GM19035 (cell line): ENCODE measurements around the gene ADAMTS17.
"Not testable (repeated sequence)": the region's sequence is repeated elsewhere in the genome, so short reads cannot be mapped to it uniquely, and the experiment has no call there.

ENCODE experiments used
- ATAC-seq: cut with Tn5 transposase; IDR thresholded peaks from one replicate; pipeline ENCODE4 v1.9.1; 2021; ENCODE audit not compliant: unreplicated experiment

The ADAMTS17 gene

DNA sequence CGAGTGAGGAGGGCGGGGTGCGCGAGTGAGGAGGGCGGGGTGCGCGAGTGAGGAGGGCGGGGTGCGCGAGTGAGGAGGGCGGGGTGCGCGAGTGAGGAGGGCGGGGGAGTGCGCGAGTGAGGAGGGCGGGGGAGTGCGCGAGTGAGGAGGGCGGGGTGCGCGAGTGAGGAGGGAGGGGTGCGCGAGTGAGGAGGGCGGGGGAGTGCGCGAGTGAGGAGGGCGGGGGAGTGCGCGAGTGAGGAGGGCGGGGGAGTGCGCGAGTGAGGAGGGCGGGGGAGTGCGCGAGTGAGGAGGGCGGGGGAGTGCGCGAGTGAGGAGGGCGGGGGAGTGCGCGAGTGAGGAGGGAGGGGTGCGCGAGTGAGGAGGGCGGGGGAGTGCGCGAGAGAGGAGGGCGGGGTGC, 415.2 kb downstream of the ADAMTS17 start:
- ATAC-seq: not testable (repeated sequence)

DNA sequence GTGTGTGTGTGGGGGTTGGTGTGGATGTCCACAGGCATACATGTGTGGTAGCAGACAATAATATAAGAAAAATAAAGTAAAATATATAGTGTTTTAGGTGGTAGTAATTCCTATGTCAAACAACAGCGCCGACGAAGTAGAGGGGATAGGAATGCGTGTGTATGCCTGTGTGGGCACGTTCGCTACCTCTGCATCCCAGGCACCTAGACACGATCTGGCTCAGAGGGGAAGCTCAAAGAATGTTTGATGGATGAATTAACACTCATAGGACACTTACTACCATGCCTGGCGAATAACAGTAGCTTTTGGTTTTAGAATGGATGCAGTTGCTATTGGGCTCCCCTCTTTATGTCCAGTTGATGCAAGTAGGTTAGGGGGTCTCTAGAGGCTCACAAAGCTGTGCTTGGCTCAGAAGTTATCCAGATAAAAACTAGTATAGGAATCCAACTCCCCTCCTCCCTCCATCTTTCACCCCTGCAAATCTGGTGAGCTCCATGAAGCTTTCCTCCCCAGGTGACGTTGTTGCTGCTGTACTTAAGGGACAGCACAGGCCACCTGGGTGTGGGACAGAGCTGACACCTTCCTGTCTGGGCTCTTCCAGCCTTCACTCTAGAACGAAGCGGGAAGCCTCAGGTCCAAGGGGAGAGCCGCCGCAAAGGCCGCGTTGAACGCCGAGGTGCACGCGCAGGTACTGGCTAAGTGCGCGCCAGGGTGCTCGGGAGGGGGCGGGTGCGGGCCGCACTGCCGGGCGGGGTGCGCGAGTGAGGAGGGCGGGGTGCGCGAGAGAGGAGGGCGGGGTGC, 415.9 kb downstream of the ADAMTS17 start:
- ATAC-seq: no peak

- ATAC-seq: no peak
These were observed 418.1 kb downstream of the ADAMTS17 start for GRCh38 chr15:99923711-99924110.
